Measurements from ENCODE around the gene COG1. TPM values are rescaled to one million over a fixed set of nuclear protein-coding genes. Genes with fewer than 3 reads are reported as not detected.

COG1 gene
- total RNA-seq, 4 donors from 2014 or later: 18.8 to 61.6 (median 22.7) TPM

- Histone ChIP-seq H3K36me3 (no peaks in the 10 kb centered on the region), H3K27me3 (no peaks in the 10 kb centered on the region), H3K4me1 (no peaks in the 10 kb centered on the region), H3K9me3 (no peaks in the 10 kb centered on the region), H3K4me3 (no peak overlapping the region), H3K27ac (no peak overlapping the region)
- no peak for TF ChIP-seq POLR2A (IDR thresholded peaks at IDR 0.05)
- TF ChIP-seq CTCF (IDR thresholded peaks at IDR 0.05): no peak
- intact Hi-C loops (cut with DNase I; ENCODE audit: low total_unique reads): loop anchor here (10.0 kb wide), 1 partner anchor 65 kb away; the partner anchor contains the start of gene CDC42EP4
- DNase-seq: no peak
Observed at GRCh38 chr17:73249700-73250099, 56.8 kb downstream of the COG1 start.

GRCh38 chr17:73250851-73251640, 58.2 kb downstream of the COG1 start:
- no peaks in the 10 kb centered on the region for H3K36me3 ChIP-seq
- DNase-seq: no peak
- TF ChIP-seq CTCF (IDR thresholded peaks at IDR 0.05): no peak
- no peak for TF ChIP-seq POLR2A (IDR thresholded peaks at IDR 0.05)
- no peaks in the 10 kb centered on the region for H3K4me1 ChIP-seq
- H3K27ac ChIP-seq: no peak overlapping the region
- no peaks in the 10 kb centered on the region for H3K27me3 ChIP-seq
- no peak overlapping the region for H3K4me3 ChIP-seq
- H3K9me3 ChIP-seq: no peaks in the 10 kb centered on the region
- intact Hi-C loops (cut with DNase I; ENCODE audit: low total_unique reads): loop anchor here (10.0 kb wide), 1 partner anchor 64 kb away; the partner anchor contains the start of gene CDC42EP4

GRCh38 chr17:73251871-73252270, 59.0 kb downstream of the COG1 start:
- Histone ChIP-seq H3K9me3 (no peaks in the 10 kb centered on the region), H3K27me3 (no peaks in the 10 kb centered on the region), H3K4me1 (no peaks in the 10 kb centered on the region), H3K36me3 (no peaks in the 10 kb centered on the region), H3K27ac (no peak overlapping the region), H3K4me3 (no peak overlapping the region)
- TF ChIP-seq POLR2A (IDR thresholded peaks at IDR 0.05) (no peak), CTCF (IDR thresholded peaks at IDR 0.05) (no peak)
- DNase-seq: no peak
- intact Hi-C loops (cut with DNase I; ENCODE audit: low total_unique reads): loop anchor here (10.0 kb wide), 1 partner anchor 63 kb away; the partner anchor contains the start of gene CDC42EP4

- peak; percentile 62 to 63 for DNase-seq
- Histone ChIP-seq H3K4me3 (no peak overlapping the region), H3K4me1 (no peaks in the 10 kb centered on the region), H3K27me3 (no peaks in the 10 kb centered on the region), H3K9me3 (no peaks in the 10 kb centered on the region), H3K36me3 (no peaks in the 10 kb centered on the region), H3K27ac (no peak overlapping the region)
- intact Hi-C loops (cut with DNase I; ENCODE audit: low total_unique reads): loop anchor here (2.0 to 10.0 kb wide), 2 partner anchors 59 to 113 kb away; partner anchors contain the start of gene CDC42EP4
- peak in 1 of 2 donors; percentile 15 for TF ChIP-seq POLR2A (IDR thresholded peaks at IDR 0.05)
- TF ChIP-seq CTCF (IDR thresholded peaks at IDR 0.05): peak; percentile 97 to 99 (median 98)
Observed at GRCh38 chr17:73255671-73256181, 62.9 kb downstream of the COG1 start.

- TF ChIP-seq CTCF (IDR thresholded peaks at IDR 0.05) (no peak), POLR2A (IDR thresholded peaks at IDR 0.05) (no peak)
- H3K27ac ChIP-seq: no peak overlapping the region
- no peaks in the 10 kb centered on the region for H3K9me3 ChIP-seq
- H3K4me3 ChIP-seq: no peak overlapping the region
- no peaks in the 10 kb centered on the region for H3K36me3 ChIP-seq
- no peaks in the 10 kb centered on the region for H3K4me1 ChIP-seq
- no peak for DNase-seq
- no peaks in the 10 kb centered on the region for H3K27me3 ChIP-seq
- intact Hi-C loops (cut with DNase I; ENCODE audit: low total_unique reads): loop anchor here (2.0 to 10.0 kb wide), 2 partner anchors 59 to 113 kb away; partner anchors contain the start of gene CDC42EP4
Observed at GRCh38 chr17:73256220-73256619, 63.4 kb downstream of the COG1 start.

Measured in uterus (tissue), 4 donors.